Measurements from ENCODE around the gene CADM1. TPM values are rescaled to one million over a fixed set of nuclear protein-coding genes. Genes with fewer than 3 reads are reported as not detected.

Gene CADM1
- total and polyA plus RNA-seq, 2 experiments from 2014 or later, result 16.5 to 18.0 TPM

DNA sequence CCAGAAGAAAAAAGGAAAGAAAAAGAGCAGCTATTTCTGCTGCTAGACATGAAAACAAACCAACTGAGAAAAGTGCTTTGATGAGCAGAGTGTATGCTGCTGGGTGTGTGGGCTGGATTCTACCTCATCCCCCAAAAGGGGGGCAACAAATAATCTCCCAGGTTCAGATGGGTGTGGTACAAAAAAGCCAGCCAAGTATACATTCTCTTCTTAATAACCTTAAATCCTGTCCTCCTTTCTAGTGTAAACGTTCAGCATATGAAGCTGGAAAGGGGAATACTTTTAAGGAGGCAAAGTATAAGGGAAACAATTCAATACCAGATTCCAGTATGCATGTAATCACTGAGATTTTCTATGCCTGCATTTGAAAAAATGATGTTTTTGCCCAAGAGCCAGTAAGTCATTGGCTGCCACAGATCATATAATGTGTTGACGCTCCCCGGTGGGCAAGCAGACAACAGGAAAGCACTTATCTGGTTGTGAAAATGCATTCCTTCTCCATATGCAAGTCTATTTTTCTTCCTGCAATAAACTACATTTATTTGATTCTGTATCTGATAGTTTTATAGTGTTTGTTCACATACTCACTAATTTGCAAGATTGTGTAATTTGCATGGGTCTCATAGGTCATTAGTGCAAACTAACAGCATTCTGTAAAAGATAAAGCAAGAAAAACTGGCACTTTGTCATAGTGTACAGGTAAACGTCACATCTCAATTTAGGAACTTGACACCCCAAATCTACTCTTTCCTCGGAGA lies 201.1 kb downstream of the CADM1 start (continued):
- TF ChIP-seq POLR2AphosphoS5 (IDR thresholded peaks at IDR 0.05; ENCODE audit: low read depth) (no peak), CREB1 (CRISPR knock-in tag; IDR thresholded peaks at IDR 0.05; ENCODE audit: low read depth) (no peak)
- TF ChIP-seq, protein P1, sequence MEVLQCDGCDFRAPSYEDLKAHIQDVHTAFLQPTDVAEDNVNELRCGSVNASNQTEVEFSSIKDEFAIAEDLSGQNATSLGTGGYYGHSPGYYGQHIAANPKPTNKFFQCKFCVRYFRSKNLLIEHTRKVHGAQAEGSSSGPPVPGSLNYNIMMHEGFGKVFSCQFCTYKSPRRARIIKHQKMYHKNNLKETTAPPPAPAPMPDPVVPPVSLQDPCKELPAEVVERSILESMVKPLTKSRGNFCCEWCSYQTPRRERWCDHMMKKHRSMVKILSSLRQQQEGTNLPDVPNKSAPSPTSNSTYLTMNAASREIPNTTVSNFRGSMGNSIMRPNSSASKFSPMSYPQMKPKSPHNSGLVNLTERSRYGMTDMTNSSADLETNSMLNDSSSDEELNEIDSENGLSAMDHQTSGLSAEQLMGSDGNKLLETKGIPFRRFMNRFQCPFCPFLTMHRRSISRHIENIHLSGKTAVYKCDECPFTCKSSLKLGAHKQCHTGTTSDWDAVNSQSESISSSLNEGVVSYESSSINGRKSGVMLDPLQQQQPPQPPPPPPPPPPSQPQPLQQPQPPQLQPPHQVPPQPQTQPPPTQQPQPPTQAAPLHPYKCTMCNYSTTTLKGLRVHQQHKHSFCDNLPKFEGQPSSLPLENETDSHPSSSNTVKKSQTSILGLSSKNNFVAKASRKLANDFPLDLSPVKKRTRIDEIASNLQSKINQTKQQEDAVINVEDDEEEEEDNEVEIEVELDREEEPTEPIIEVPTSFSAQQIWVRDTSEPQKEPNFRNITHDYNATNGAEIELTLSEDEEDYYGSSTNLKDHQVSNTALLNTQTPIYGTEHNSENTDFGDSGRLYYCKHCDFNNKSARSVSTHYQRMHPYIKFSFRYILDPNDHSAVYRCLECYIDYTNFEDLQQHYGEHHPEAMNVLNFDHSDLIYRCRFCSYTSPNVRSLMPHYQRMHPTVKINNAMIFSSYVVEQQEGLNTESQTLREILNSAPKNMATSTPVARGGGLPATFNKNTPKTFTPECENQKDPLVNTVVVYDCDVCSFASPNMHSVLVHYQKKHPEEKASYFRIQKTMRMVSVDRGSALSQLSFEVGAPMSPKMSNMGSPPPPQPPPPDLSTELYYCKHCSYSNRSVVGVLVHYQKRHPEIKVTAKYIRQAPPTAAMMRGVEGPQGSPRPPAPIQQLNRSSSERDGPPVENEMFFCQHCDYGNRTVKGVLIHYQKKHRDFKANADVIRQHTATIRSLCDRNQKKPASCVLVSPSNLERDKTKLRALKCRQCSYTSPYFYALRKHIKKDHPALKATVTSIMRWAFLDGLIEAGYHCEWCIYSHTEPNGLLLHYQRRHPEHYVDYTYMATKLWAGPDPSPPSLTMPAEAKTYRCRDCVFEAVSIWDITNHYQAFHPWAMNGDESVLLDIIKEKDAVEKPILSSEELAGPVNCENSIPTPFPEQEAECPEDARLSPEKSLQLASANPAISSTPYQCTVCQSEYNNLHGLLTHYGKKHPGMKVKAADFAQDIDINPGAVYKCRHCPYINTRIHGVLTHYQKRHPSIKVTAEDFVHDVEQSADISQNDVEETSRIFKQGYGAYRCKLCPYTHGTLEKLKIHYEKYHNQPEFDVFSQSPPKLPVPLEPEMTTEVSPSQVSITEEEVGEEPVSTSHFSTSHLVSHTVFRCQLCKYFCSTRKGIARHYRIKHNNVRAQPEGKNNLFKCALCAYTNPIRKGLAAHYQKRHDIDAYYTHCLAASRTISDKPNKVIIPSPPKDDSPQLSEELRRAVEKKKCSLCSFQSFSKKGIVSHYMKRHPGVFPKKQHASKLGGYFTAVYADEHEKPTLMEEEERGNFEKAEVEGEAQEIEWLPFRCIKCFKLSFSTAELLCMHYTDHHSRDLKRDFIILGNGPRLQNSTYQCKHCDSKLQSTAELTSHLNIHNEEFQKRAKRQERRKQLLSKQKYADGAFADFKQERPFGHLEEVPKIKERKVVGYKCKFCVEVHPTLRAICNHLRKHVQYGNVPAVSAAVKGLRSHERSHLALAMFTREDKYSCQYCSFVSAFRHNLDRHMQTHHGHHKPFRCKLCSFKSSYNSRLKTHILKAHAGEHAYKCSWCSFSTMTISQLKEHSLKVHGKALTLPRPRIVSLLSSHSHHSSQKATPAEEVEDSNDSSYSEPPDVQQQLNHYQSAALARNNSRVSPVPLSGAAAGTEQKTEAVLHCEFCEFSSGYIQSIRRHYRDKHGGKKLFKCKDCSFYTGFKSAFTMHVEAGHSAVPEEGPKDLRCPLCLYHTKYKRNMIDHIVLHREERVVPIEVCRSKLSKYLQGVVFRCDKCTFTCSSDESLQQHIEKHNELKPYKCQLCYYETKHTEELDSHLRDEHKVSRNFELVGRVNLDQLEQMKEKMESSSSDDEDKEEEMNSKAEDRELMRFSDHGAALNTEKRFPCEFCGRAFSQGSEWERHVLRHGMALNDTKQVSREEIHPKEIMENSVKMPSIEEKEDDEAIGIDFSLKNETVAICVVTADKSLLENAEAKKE (CRISPR knock-in tag; IDR thresholded peaks at IDR 0.05), result no peak

DNA sequence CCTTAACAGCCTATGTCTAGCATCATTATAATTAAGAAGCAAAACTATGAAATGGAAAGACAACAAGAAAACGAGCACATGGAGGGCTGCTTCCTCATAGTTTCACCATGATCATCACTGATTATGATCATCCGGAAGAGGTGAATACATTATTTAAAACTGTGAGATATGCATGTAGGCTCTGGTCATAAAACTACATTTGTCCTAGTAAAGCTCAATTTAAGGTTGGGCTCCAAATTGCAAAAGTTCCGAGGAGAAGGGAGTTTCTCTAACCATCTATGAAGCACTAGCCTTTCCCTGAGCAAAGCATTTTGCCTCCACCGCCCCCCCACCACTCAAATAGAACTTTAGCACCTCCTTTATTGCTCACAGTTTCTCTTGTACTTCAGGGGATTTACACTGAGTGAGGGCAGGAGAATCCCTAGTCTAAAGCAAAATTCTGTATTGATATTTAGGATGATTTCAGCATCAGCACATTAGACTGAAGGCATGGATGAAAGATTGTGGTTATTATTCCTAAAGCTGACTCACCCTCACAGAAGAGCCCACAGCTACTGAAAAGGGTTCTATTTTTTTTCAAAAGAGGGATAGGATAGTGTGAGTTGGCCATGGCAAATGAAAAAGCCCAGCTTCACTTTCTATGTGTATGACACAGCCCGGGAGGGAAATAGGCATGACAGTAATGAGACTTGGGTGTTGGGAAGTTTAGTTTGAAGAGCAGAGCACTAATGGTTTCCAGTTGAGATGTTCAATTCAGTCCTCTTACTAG lies 203.4 kb downstream of the CADM1 start:
- H3K27ac Mint-ChIP-seq, result no peak overlapping the region
- Histone ChIP-seq H3K4me2 (no peak overlapping the region), H2AFZ (no peak overlapping the region), H3K36me3 (ENCODE audit: insufficient read depth) (no peaks in the 10 kb centered on the region), H4K20me1 (replicated peaks; ENCODE audit: insufficient read depth) (no peaks in the 10 kb centered on the region), H3K27ac (ENCODE audit: low read depth) (no peak overlapping the region), H3K9me2 (ENCODE audit: insufficient read depth) (no peaks in the 10 kb centered on the region; the same call in 1 of the 2 replicates), H3K4me1 (ENCODE audit: insufficient read depth) (no peaks in the 10 kb centered on the region), H3F3A (replicated peaks; ENCODE audit: low read depth) (no peaks in the 10 kb centered on the region), H3K4me3 (no peak overlapping the region), H3K79me2 (replicated peaks; ENCODE audit: insufficient read depth) (no peaks in the 10 kb centered on the region), H3K27me3 (ENCODE audit: insufficient read depth) (no peaks in the 10 kb centered on the region)
- no peaks in the 10 kb centered on the region for H3K36me3 Mint-ChIP-seq (ENCODE audit: low read depth)
- no peaks in the 10 kb centered on the region for H3K4me1 Mint-ChIP-seq
- H3K4me3 Mint-ChIP-seq, result no peak overlapping the region
- TF ChIP-seq EZH2phosphoT487 (IDR thresholded peaks at IDR 0.05; ENCODE audit: unreplicated experiment), result no peak
- TF ChIP-seq POLR2AphosphoS5 (IDR thresholded peaks at IDR 0.05; ENCODE audit: low read depth), result no peak
- TF ChIP-seq STAT1 (IDR thresholded peaks at IDR 0.05; ENCODE audit: unreplicated experiment), result no peak
- TF ChIP-seq, protein P2, sequence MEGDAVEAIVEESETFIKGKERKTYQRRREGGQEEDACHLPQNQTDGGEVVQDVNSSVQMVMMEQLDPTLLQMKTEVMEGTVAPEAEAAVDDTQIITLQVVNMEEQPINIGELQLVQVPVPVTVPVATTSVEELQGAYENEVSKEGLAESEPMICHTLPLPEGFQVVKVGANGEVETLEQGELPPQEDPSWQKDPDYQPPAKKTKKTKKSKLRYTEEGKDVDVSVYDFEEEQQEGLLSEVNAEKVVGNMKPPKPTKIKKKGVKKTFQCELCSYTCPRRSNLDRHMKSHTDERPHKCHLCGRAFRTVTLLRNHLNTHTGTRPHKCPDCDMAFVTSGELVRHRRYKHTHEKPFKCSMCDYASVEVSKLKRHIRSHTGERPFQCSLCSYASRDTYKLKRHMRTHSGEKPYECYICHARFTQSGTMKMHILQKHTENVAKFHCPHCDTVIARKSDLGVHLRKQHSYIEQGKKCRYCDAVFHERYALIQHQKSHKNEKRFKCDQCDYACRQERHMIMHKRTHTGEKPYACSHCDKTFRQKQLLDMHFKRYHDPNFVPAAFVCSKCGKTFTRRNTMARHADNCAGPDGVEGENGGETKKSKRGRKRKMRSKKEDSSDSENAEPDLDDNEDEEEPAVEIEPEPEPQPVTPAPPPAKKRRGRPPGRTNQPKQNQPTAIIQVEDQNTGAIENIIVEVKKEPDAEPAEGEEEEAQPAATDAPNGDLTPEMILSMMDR (conservative IDR thresholded peaks at IDR 0.05; ENCODE audit: low read depth in 2 of 2), result no peak
- TF ChIP-seq, protein P3, sequence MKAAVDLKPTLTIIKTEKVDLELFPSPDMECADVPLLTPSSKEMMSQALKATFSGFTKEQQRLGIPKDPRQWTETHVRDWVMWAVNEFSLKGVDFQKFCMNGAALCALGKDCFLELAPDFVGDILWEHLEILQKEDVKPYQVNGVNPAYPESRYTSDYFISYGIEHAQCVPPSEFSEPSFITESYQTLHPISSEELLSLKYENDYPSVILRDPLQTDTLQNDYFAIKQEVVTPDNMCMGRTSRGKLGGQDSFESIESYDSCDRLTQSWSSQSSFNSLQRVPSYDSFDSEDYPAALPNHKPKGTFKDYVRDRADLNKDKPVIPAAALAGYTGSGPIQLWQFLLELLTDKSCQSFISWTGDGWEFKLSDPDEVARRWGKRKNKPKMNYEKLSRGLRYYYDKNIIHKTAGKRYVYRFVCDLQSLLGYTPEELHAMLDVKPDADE (IDR thresholded peaks at IDR 0.05), result no peak
- TF ChIP-seq, protein P4, sequence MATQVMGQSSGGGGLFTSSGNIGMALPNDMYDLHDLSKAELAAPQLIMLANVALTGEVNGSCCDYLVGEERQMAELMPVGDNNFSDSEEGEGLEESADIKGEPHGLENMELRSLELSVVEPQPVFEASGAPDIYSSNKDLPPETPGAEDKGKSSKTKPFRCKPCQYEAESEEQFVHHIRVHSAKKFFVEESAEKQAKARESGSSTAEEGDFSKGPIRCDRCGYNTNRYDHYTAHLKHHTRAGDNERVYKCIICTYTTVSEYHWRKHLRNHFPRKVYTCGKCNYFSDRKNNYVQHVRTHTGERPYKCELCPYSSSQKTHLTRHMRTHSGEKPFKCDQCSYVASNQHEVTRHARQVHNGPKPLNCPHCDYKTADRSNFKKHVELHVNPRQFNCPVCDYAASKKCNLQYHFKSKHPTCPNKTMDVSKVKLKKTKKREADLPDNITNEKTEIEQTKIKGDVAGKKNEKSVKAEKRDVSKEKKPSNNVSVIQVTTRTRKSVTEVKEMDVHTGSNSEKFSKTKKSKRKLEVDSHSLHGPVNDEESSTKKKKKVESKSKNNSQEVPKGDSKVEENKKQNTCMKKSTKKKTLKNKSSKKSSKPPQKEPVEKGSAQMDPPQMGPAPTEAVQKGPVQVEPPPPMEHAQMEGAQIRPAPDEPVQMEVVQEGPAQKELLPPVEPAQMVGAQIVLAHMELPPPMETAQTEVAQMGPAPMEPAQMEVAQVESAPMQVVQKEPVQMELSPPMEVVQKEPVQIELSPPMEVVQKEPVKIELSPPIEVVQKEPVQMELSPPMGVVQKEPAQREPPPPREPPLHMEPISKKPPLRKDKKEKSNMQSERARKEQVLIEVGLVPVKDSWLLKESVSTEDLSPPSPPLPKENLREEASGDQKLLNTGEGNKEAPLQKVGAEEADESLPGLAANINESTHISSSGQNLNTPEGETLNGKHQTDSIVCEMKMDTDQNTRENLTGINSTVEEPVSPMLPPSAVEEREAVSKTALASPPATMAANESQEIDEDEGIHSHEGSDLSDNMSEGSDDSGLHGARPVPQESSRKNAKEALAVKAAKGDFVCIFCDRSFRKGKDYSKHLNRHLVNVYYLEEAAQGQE (IDR thresholded peaks at IDR 0.05; ENCODE audit: unreplicated experiment), result no peak
- TF ChIP-seq CREB1 (CRISPR knock-in tag; IDR thresholded peaks at IDR 0.05; ENCODE audit: low read depth), result no peak
- H3K9me3 Mint-ChIP-seq, result no peaks in the 10 kb centered on the region
- DNase-seq (ENCODE audit: low spot score) (no peak), ATAC-seq (no peak)
- H3K27me3 Mint-ChIP-seq (ENCODE audit: insufficient read depth, low read depth, poor library complexity), result no peaks in the 10 kb centered on the region
